Ishikawa (cell line): ENCODE results near the gene FOSL1.
A peak's percentile ranks its signal among the peaks of the same experiment; 100 is the strongest.

Experiments
- CEBPB ChIP-seq: IDR thresholded peaks from 2 replicates; pipeline ENCODE4 v1.6.1; 2012
- CREB1 ChIP-seq: IDR thresholded peaks from 2 replicates; pipeline ENCODE4 v1.6.1; 2012; ENCODE audit warnings: low read depth
- EGR1 ChIP-seq: IDR thresholded peaks from 2 replicates; pipeline ENCODE4 v1.6.1; 2012
- EP300 ChIP-seq: IDR thresholded peaks from 2 replicates; pipeline ENCODE4 v1.6.1; 2012; ENCODE audit warnings: borderline replicate concordance
- FOXM1 ChIP-seq: IDR thresholded peaks from 2 replicates; pipeline ENCODE4 v1.6.1; 2012; ENCODE audit warnings: low read depth, borderline replicate concordance
- MAX ChIP-seq: IDR thresholded peaks from 2 replicates; pipeline ENCODE4 v1.6.1; 2012
- RAD21 ChIP-seq: IDR thresholded peaks from 2 replicates; pipeline ENCODE4 v1.6.1; 2012; ENCODE audit warnings: low read depth
- TAF1 ChIP-seq: IDR thresholded peaks from 2 replicates; pipeline ENCODE4 v1.6.1; 2012; ENCODE audit warnings: low read depth, mild to moderate bottlenecking
- TEAD4 ChIP-seq: IDR thresholded peaks from 2 replicates; pipeline ENCODE4 v1.6.1; 2012
- USF1 ChIP-seq: IDR thresholded peaks from 2 replicates; pipeline ENCODE4 v1.6.1; 2012

- no peak for TF ChIP-seq TAF1
- 0 out of 2 replicates have a peak, but pooled peaks have one; percentile 8 for TF ChIP-seq RAD21
- TF ChIP-seq EP300 = no peak
- no peak for TF ChIP-seq USF1
- no peak for TF ChIP-seq TEAD4
- no peak for TF ChIP-seq MAX
- no peak for TF ChIP-seq EGR1
- TF ChIP-seq CREB1 = no peak
- TF ChIP-seq FOXM1 = no peak
- TF ChIP-seq CEBPB = no peak
Observed at GRCh38 chr11:65851083-65851579, 49.1 kb downstream of the FOSL1 start.
